ENCODE measurements around the gene GGNBP2. TPM values are rescaled to one million over a fixed set of nuclear protein-coding genes. Genes with fewer than 3 reads are reported as not detected.
A peak's percentile ranks its signal among the peaks of the same experiment; 100 is the strongest.

The GGNBP2 gene
- total and polyA plus RNA-seq, 2 experiments from 2014 or later, result 48.1 to 54.3 TPM

- DNase-seq (ENCODE audit: low read depth in 1 of 2, low spot score in 1 of 2), result no peak
- no peak for TF ChIP-seq CTCF (IDR thresholded peaks at IDR 0.05; ENCODE audit: low read depth, low read length)
- no peaks in the 10 kb centered on the region for H3K4me1 ChIP-seq (ENCODE audit: low read depth)
- H3K36me3 ChIP-seq, result peaks cover 34% of the 10 kb centered on the region
- H3K9me3 ChIP-seq (ENCODE audit: low read depth), result no peaks in the 10 kb centered on the region
- no peak overlapping the region for H3K27ac ChIP-seq
- no peaks in the 10 kb centered on the region for H3K27me3 ChIP-seq
- no peak overlapping the region for H3K4me3 ChIP-seq
Observed at GRCh38 chr17:36527621-36528250, 17.0 kb upstream of the GGNBP2 start.

GRCh38 chr17:36529121-36529520, 15.6 kb upstream of the GGNBP2 start:
- DNase-seq (ENCODE audit: low read depth in 1 of 2, low spot score in 1 of 2), result peak in 1 of 2 donors; percentile 16

GRCh38 chr17:36532435-36532975, 12.2 kb upstream of the GGNBP2 start:
- DNase-seq (ENCODE audit: low read depth in 1 of 2, low spot score in 1 of 2), result no peak
- H3K27me3 ChIP-seq, result no peaks in the 10 kb centered on the region
- H3K4me3 ChIP-seq, result no peak overlapping the region
- H3K4me1 ChIP-seq (ENCODE audit: low read depth), result no peaks in the 10 kb centered on the region
- no peak for TF ChIP-seq CTCF (IDR thresholded peaks at IDR 0.05; ENCODE audit: low read depth, low read length)
- peaks cover 12% of the 10 kb centered on the region for H3K36me3 ChIP-seq
- H3K9me3 ChIP-seq (ENCODE audit: low read depth), result no peaks in the 10 kb centered on the region
- no peak overlapping the region for H3K27ac ChIP-seq

More at GRCh38 chr17:36529121-36529520, 15.6 kb upstream of the GGNBP2 start:
- no peak overlapping the region for H3K27ac ChIP-seq
- H3K4me3 ChIP-seq, result no peak overlapping the region
- no peaks in the 10 kb centered on the region for H3K9me3 ChIP-seq (ENCODE audit: low read depth)
- H3K4me1 ChIP-seq (ENCODE audit: low read depth), result no peaks in the 10 kb centered on the region
- no peaks in the 10 kb centered on the region for H3K27me3 ChIP-seq
- no peak for TF ChIP-seq CTCF (IDR thresholded peaks at IDR 0.05; ENCODE audit: low read depth, low read length)
- peaks cover 26% of the 10 kb centered on the region for H3K36me3 ChIP-seq

GRCh38 chr17:36533935-36534839, 10.5 kb upstream of the GGNBP2 start:
- H3K27ac ChIP-seq, result peak overlapping the region; percentile 86
- peaks cover 7% of the 10 kb centered on the region for H3K36me3 ChIP-seq
- H3K9me3 ChIP-seq (ENCODE audit: low read depth), result no peaks in the 10 kb centered on the region
- H3K4me3 ChIP-seq, result peak overlapping the region; percentile 67
- peak; percentile 64 for TF ChIP-seq CTCF (IDR thresholded peaks at IDR 0.05; ENCODE audit: low read depth, low read length)
- no peaks in the 10 kb centered on the region for H3K4me1 ChIP-seq (ENCODE audit: low read depth)
- H3K27me3 ChIP-seq, result no peaks in the 10 kb centered on the region
- peak; percentile 66 to 70 for DNase-seq (ENCODE audit: low read depth in 1 of 2, low spot score in 1 of 2)

GRCh38 chr17:36534840-36535668, 9.7 kb upstream of the GGNBP2 start, which contains the start of the genes MYO19 and PIGW:
Gene MYO19, minus strand, starts transcription at chr17:36534868. Its CDS starts 2,330 bp downstream, at chr17:36532538.
Gene PIGW, plus strand, starts transcription at chr17:36534987. Its CDS starts 2,115 bp downstream, at chr17:36537102.
- peak within 1 kb of the TSS; percentile 86 for H3K27ac ChIP-seq
- peak; percentile 6 for TF ChIP-seq CTCF (IDR thresholded peaks at IDR 0.05; ENCODE audit: low read depth, low read length)

More at GRCh38 chr17:36534840-36535668, 9.7 kb upstream of the GGNBP2 start, which contains the start of the genes MYO19 and PIGW:
- no peaks in the 10 kb centered on the region for H3K4me1 ChIP-seq (ENCODE audit: low read depth)
- peak within 1 kb of the TSS; percentile 67 for H3K4me3 ChIP-seq
- DNase-seq (ENCODE audit: low read depth in 1 of 2, low spot score in 1 of 2), result peak; percentile 93
- H3K36me3 ChIP-seq, result peaks cover 5% of the 10 kb centered on the region
- no peaks in the 10 kb centered on the region for H3K9me3 ChIP-seq (ENCODE audit: low read depth)
- no peaks in the 10 kb centered on the region for H3K27me3 ChIP-seq
